Measurements from ENCODE around the gene HPS1. TPM values are rescaled to one million over a fixed set of nuclear protein-coding genes. Genes with fewer than 3 reads are reported as not detected.

Gene HPS1
- total RNA-seq, 1 donor from 2014 or later = 42.7 TPM

- H3K27ac ChIP-seq = no peak overlapping the region
- intact Hi-C loops (cut with DNase I) = no loop called here
- H3K36me3 ChIP-seq = peaks cover 73 to 86% of the 10 kb centered on the region in 2 donors
Observed at GRCh38 chr10:98431016-98431415, 15.7 kb downstream of the HPS1 start.

GRCh38 chr10:98430427-98430826 lies 16.3 kb downstream of the HPS1 start:
- no peaks in the 10 kb centered on the region for H3K9me3 ChIP-seq
- no peaks in the 10 kb centered on the region for H3K4me1 ChIP-seq
- DNase-seq (ENCODE audit: low spot score in 2 of 2) = peak in 1 of 2 donors; percentile 59
- no peak overlapping the region for H3K4me3 ChIP-seq
- TF ChIP-seq CTCF (IDR thresholded peaks at IDR 0.05) = no peak
- no peaks in the 10 kb centered on the region for H3K27me3 ChIP-seq
- no peak overlapping the region for H3K27ac ChIP-seq
- intact Hi-C loops (cut with DNase I) = no loop called here
- peaks cover 75 to 86% of the 10 kb centered on the region in 2 donors for H3K36me3 ChIP-seq

More at GRCh38 chr10:98431016-98431415, 15.7 kb downstream of the HPS1 start:
- DNase-seq (ENCODE audit: low spot score in 2 of 2) = no peak
- Histone ChIP-seq H3K4me1 (no peaks in the 10 kb centered on the region), H3K27me3 (no peaks in the 10 kb centered on the region), H3K9me3 (no peaks in the 10 kb centered on the region), H3K4me3 (no peak overlapping the region)
- no peak for TF ChIP-seq CTCF (IDR thresholded peaks at IDR 0.05)

GRCh38 chr10:98429320-98430072 lies 17.2 kb downstream of the HPS1 start:
- Histone ChIP-seq H3K4me1 (no peaks in the 10 kb centered on the region), H3K27me3 (no peaks in the 10 kb centered on the region), H3K4me3 (no peak overlapping the region), H3K27ac (no peak overlapping the region), H3K36me3 (peaks cover 70 to 86% of the 10 kb centered on the region in 2 donors), H3K9me3 (no peaks in the 10 kb centered on the region)
- no peak for TF ChIP-seq CTCF (IDR thresholded peaks at IDR 0.05)
- peak in 1 of 2 donors; percentile 51 for DNase-seq (ENCODE audit: low spot score in 2 of 2)
- intact Hi-C loops (cut with DNase I) = no loop called here

- peak in 1 of 2 donors; percentile 59 for DNase-seq (ENCODE audit: low spot score in 2 of 2)
- H3K4me1 ChIP-seq = no peaks in the 10 kb centered on the region
- H3K36me3 ChIP-seq = peaks cover 51 to 84% of the 10 kb centered on the region in 2 donors
Observed at GRCh38 chr10:98427011-98427515, 19.7 kb downstream of the HPS1 start.

More at GRCh38 chr10:98427011-98427515, 19.7 kb downstream of the HPS1 start:
- intact Hi-C loops (cut with DNase I) = no loop called here
- no peaks in the 10 kb centered on the region for H3K27me3 ChIP-seq
- TF ChIP-seq CTCF (IDR thresholded peaks at IDR 0.05) = no peak
- H3K27ac ChIP-seq = no peak overlapping the region
- no peak overlapping the region for H3K4me3 ChIP-seq
- no peaks in the 10 kb centered on the region for H3K9me3 ChIP-seq
